Caki2 (cell line): ENCODE measurements around the gene SLC18A3. TPM values are rescaled to one million over a fixed set of nuclear protein-coding genes. Genes with fewer than 3 reads are reported as not detected.

ENCODE experiments used
- DNase-seq: peaks from one replicate; pipeline ENCODE4 v3.0.0-alpha.2; 2015; ENCODE audit warnings: low read depth
- in situ Hi-C: cut with HindIII; loops from 2 replicates; pipeline ENCODE4 v1.10.0; 2016; ENCODE audit warnings: low sequenced_read_pairs, low pct_unique_long_range_greater_than_20kb, mixed read lengths
- total RNA-seq: library from RNA; depleted of rRNA; stranded (reverse); fragments of >200 nt; shearing (Covaris generic); gene quantifications from 2 replicates; pipeline ENCODE4 v1.2.3, GENCODE V29; 2014; ENCODE audit warnings: low replicate concordance; rRNA removed

SLC18A3 gene
- not detected in 2 replicates for total RNA-seq

- in situ Hi-C loops = no loop called here
These were observed at the start of gene SLC18A3 for GRCh38 chr10:49610114-49610457. Gene SLC18A3 (plus strand): TSS chr10:49610310. CDS start chr10:49610741, 431 bp downstream.

GRCh38 chr10:49560526-49560925, 49.6 kb upstream of the SLC18A3 start:
- in situ Hi-C loops = no loop called here
- no peak for DNase-seq

More at GRCh38 chr10:49610114-49610457, at the start of gene SLC18A3:
- DNase-seq = no peak

- DNase-seq = no peak
- in situ Hi-C loops = no loop called here
These were observed 47.2 kb upstream of the SLC18A3 start for GRCh38 chr10:49562893-49563292.

GRCh38 chr10:49564461-49565009, 45.6 kb upstream of the SLC18A3 start:
- in situ Hi-C loops = no loop called here
- DNase-seq = no peak

GRCh38 chr10:49567810-49568209, 42.3 kb upstream of the SLC18A3 start:
- DNase-seq = no peak
- in situ Hi-C loops = no loop called here

- in situ Hi-C loops = no loop called here
- no peak for DNase-seq
These were observed 41.9 kb upstream of the SLC18A3 start for GRCh38 chr10:49568235-49568634.

GRCh38 chr10:49569031-49569631, 41.0 kb upstream of the SLC18A3 start:
- no peak for DNase-seq
- in situ Hi-C loops = no loop called here

GRCh38 chr10:49571388-49571787, 38.7 kb upstream of the SLC18A3 start:
- DNase-seq = no peak

GRCh38 chr10:49572594-49573114, 37.5 kb upstream of the SLC18A3 start:
- DNase-seq = no peak
- in situ Hi-C loops = no loop called here

More at GRCh38 chr10:49571388-49571787, 38.7 kb upstream of the SLC18A3 start:
- in situ Hi-C loops = no loop called here

GRCh38 chr10:49575489-49576072, 34.5 kb upstream of the SLC18A3 start:
- no peak for DNase-seq
- in situ Hi-C loops = no loop called here

GRCh38 chr10:49577182-49577925, 32.8 kb upstream of the SLC18A3 start:
- DNase-seq = no peak
- in situ Hi-C loops = no loop called here

- DNase-seq = no peak
- in situ Hi-C loops = no loop called here
These were observed 31.7 kb upstream of the SLC18A3 start for GRCh38 chr10:49578392-49578791.

- in situ Hi-C loops = no loop called here
- DNase-seq = no peak
These were observed 30.5 kb upstream of the SLC18A3 start for GRCh38 chr10:49579621-49580020.

- in situ Hi-C loops = no loop called here
- DNase-seq = no peak
These were observed 24.7 kb upstream of the SLC18A3 start for GRCh38 chr10:49585387-49585786.

GRCh38 chr10:49587981-49588380, 22.1 kb upstream of the SLC18A3 start:
- DNase-seq = no peak
- in situ Hi-C loops = no loop called here

- in situ Hi-C loops = no loop called here
- peak; percentile 46 for DNase-seq
These were observed 17.2 kb upstream of the SLC18A3 start for GRCh38 chr10:49592726-49593563.

GRCh38 chr10:49593564-49593875, 16.6 kb upstream of the SLC18A3 start:
- DNase-seq = no peak
- in situ Hi-C loops = no loop called here

- DNase-seq = no peak
- in situ Hi-C loops = no loop called here
These were observed 16.1 kb upstream of the SLC18A3 start for GRCh38 chr10:49593998-49594397.
